HepG2 (cell line): ENCODE measurements around the gene ZNF865. TPM values are rescaled to one million over a fixed set of nuclear protein-coding genes. Genes with fewer than 3 reads are reported as not detected.

Source experiments
- ATAC-seq: fragments of 200-7000 bp; cut with Tn5 transposase; 3 replicates; pipeline ENCODE4 v1.9.1; 2020; ENCODE audit warnings: mild to moderate bottlenecking, moderate library complexity
- BruUV-seq: library from RNA; stranded (reverse); fragments of 400-500 nt; replicated peaks from 2 replicates; lab custom pipeline; 2021; lab: Mats Ljungman, UMichigan
- CTCF ChIA-PET: fragments of 300-600 bp; formaldehyde crosslinking; extraction: SDS; loops from one replicate; lab custom pipeline; 2021; ENCODE audit warnings: low total read pairs, inconsistent platforms, low intra/inter-chr PET ratio; lab: Yijun Ruan, JAX
- POLR2A ChIA-PET: fragments of 350-600 bp; sonication (Branson Sonifier 250); formaldehyde crosslinking; loops from one replicate; lab custom pipeline; 2020; ENCODE audit warnings: antibody characterized with exemption, inconsistent platforms; lab: Yijun Ruan, JAX
- DNase-seq: peaks from one replicate; pipeline ENCODE4 v3.0.0-alpha.2; 2015; ENCODE audit warnings: low spot score
- FAIRE-seq: peaks from 3 replicates; lab custom pipeline; 2011; peaks lifted over from hg19 to GRCh38; lab: Jason Lieb, UNC
- H2AFZ ChIP-seq: one replicate; pipeline ENCODE4 v1.6.1; 2011; ENCODE audit warnings: low read length, inconsistent platforms
- H3K27ac ChIP-seq: fragments of 300-600 bp; 3 replicates; pipeline ENCODE4 v1.8.0; 2011; ENCODE audit warnings: mixed run types, mild to moderate bottlenecking, mixed read lengths, low read length, inconsistent platforms; ENCODE audit not compliant: insufficient read depth; ENCODE audit errors: extremely low read length
- H3K27me3 ChIP-seq, 2 experiments: fragments of 200-600 bp in 1 of 2; 2 replicates in 1 of 2; 3 replicates in 1 of 2; pipeline versions ENCODE4 v1.6.0 to v1.8.0; 2011; ENCODE audit warnings: low read length in 2 of 2, mild to moderate bottlenecking in 2 of 2, moderate library complexity in 2 of 2, inconsistent platforms in 1 of 2; ENCODE audit not compliant: insufficient read depth in 2 of 2, control insufficient read depth in 1 of 2
- H3K36me3 ChIP-seq, 2 experiments: fragments of 200-600 bp in 1 of 2; replicated peaks in 1 of 2; 2 replicates in 1 of 2; 3 replicates in 1 of 2; pipeline versions ENCODE4 v1.5.1 to v1.8.0; 2011; ENCODE audit warnings: low read length in 2 of 2, inconsistent platforms in 1 of 2; ENCODE audit not compliant: insufficient read depth in 2 of 2, control insufficient read depth in 1 of 2
- H3K4me1 ChIP-seq: 2 replicates; pipeline ENCODE4 v1.5.1; 2012; ENCODE audit warnings: low read length, inconsistent platforms; ENCODE audit not compliant: insufficient read depth
- H3K4me2 ChIP-seq: 2 replicates; pipeline ENCODE4 v1.6.0; 2011; ENCODE audit warnings: low read depth, low read length, inconsistent platforms
- H3K4me3 ChIP-seq, 3 experiments: fragments of 200-600 bp in 1 of 3; sonication (generic), shearing (Covaris generic) in 1 of 3; replicated peaks in 1 of 3; 2 replicates each; pipeline ENCODE4 v1.5.1; 2011 to 2016; ENCODE audit warnings: low read length in 3 of 3, inconsistent platforms in 2 of 3, low read depth in 2 of 3, mild to moderate bottlenecking in 2 of 3, control low read depth in 1 of 3, mixed read lengths in 1 of 3; ENCODE audit not compliant: insufficient read depth in 1 of 3
- H3K79me2 ChIP-seq: one replicate; pipeline ENCODE4 v1.6.1; 2011; ENCODE audit warnings: low read length, inconsistent platforms; ENCODE audit not compliant: insufficient read depth
- H3K9ac ChIP-seq: 2 replicates; pipeline ENCODE4 v1.6.0; 2011; ENCODE audit warnings: mild to moderate bottlenecking, low read depth, low read length, inconsistent platforms; ENCODE audit not compliant: insufficient read depth
- H3K9me3 ChIP-seq: 2 replicates; pipeline ENCODE4 v1.5.1; 2012; ENCODE audit warnings: mild to moderate bottlenecking, low read length
- H4K20me1 ChIP-seq: 2 replicates; pipeline ENCODE4 v1.6.0; 2011; ENCODE audit warnings: inconsistent platforms, mild to moderate bottlenecking, low read length, moderate library complexity; ENCODE audit not compliant: insufficient read depth
- CEBPB ChIP-seq: IDR thresholded peaks from 2 replicates; pipeline ENCODE4 v1.6.1; 2011; ENCODE audit warnings: low read depth, low read length, improper control_type of control experiment, borderline replicate concordance
- MED8 ChIP-seq: sonication (generic); formaldehyde crosslinking; IDR thresholded peaks from 2 replicates; pipeline ENCODE4 v1.8.1; 2023; ENCODE audit warnings: mild to moderate bottlenecking, missing genetic modification reagents; ENCODE audit not compliant: insufficient replicate concordance
- MTERF4 ChIP-seq: sonication (generic); formaldehyde crosslinking; IDR thresholded peaks from 2 replicates; pipeline ENCODE4 v1.8.0; 2023; ENCODE audit warnings: mild to moderate bottlenecking, missing genetic modification reagents
- NFIB ChIP-seq: sonication (generic); formaldehyde crosslinking; IDR thresholded peaks from 2 replicates; pipeline ENCODE4 v1.9.0; 2021; ENCODE audit warnings: missing genetic modification reagents, mild to moderate bottlenecking, borderline replicate concordance
- NKX3-1 ChIP-seq: sonication (generic); formaldehyde crosslinking; IDR thresholded peaks from 2 replicates; pipeline ENCODE4 v1.5.0; 2020; ENCODE audit warnings: missing genetic modification reagents
- THAP8 ChIP-seq: sonication (generic); formaldehyde crosslinking; IDR thresholded peaks from 2 replicates; pipeline ENCODE4 v1.5.1; 2020; ENCODE audit warnings: missing genetic modification reagents, mild to moderate bottlenecking, borderline replicate concordance
- TMF1 ChIP-seq: sonication (generic); formaldehyde crosslinking; IDR thresholded peaks from 2 replicates; pipeline ENCODE4 v1.8.1; 2022; ENCODE audit warnings: low read depth, missing genetic modification reagents
- ZBTB7A ChIP-seq: sonication (generic); formaldehyde crosslinking; IDR thresholded peaks from 2 replicates; pipeline ENCODE4 v1.8.0; 2022; ENCODE audit warnings: mild to moderate bottlenecking, missing genetic modification reagents
- ZKSCAN8 ChIP-seq: IDR thresholded peaks from 2 replicates; pipeline ENCODE4 v1.6.1; 2016; ENCODE audit warnings: borderline replicate concordance, missing genetic modification reagents, missing compliant biosample characterization
- ZNF205 ChIP-seq: IDR thresholded peaks from 2 replicates; pipeline ENCODE4 v1.6.1; 2018; ENCODE audit warnings: missing biosample characterization, missing genetic modification reagents
- ZNF234 ChIP-seq: sonication (generic); formaldehyde crosslinking; conservative IDR thresholded peaks from 2 replicates; pipeline ENCODE4 v1.5.1; 2020; ENCODE audit warnings: mild to moderate bottlenecking, missing genetic modification reagents
- ZNF414 ChIP-seq: sonication (generic); formaldehyde crosslinking; IDR thresholded peaks from 2 replicates; pipeline ENCODE4 v1.5.0; 2020; ENCODE audit warnings: missing genetic modification reagents
- ZNF589 ChIP-seq: sonication (generic); formaldehyde crosslinking; conservative IDR thresholded peaks from 2 replicates; pipeline ENCODE4 v1.8.0; 2022; ENCODE audit warnings: mild to moderate bottlenecking, moderate library complexity, missing genetic modification reagents
- ZNF703 ChIP-seq: sonication (generic); formaldehyde crosslinking; IDR thresholded peaks from 2 replicates; pipeline ENCODE4 v1.5.1; 2020; ENCODE audit warnings: missing genetic modification reagents, mild to moderate bottlenecking, moderate library complexity, borderline replicate concordance
- ZNF724P ChIP-seq: sonication (generic); formaldehyde crosslinking; IDR thresholded peaks from 2 replicates; pipeline ENCODE4 v1.8.0; 2022; ENCODE audit warnings: missing genetic modification reagents, borderline replicate concordance
- ZSCAN25 ChIP-seq: sonication (generic); formaldehyde crosslinking; IDR thresholded peaks from 2 replicates; pipeline ENCODE4 v1.8.0; 2022; ENCODE audit warnings: mild to moderate bottlenecking, missing genetic modification reagents
- WGBS: methylation state at CpG from one replicate; pipeline ENCODE4 v1.1.6; 2017; ENCODE audit warnings: low lambda C conversion rate; 5-methylcytosine and 5-hydroxymethylcytosine counted together
- in situ Hi-C: cut with HindIII; loops from 2 replicates; pipeline ENCODE4 v1.10.0; 2017; ENCODE audit warnings: low pct_unique_long_range_greater_than_20kb; ENCODE audit not compliant: extremely low pct_ligation_motif_present
- intact Hi-C: fragments of 100-400 bp; cut with micrococcal nuclease; formaldehyde crosslinking; loops from one replicate; pipeline ENCODE4 v1.10.0; 2022; ENCODE audit not compliant: unreplicated experiment
- polyA plus RNA-seq, 8 experiments: library from polyadenylated mRNA; depleted of rRNA in 3 of 8; stranded (reverse) in 7 of 8; unstranded in 1 of 8; fragments of >200 nt; fragmentation: Illumina TruSeq in 4 of 8; extraction: Trizol in 4 of 8; gene quantifications; 2 replicates each; pipeline versions ENCODE4 v1.2.1 to v1.2.3, GENCODE V29; 2011 to 2016; ENCODE audit warnings: low read depth in 4 of 8, missing spikeins in 1 of 8, mixed read lengths in 1 of 8; ENCODE audit not compliant: insufficient read depth in 1 of 8
- total RNA-seq, 5 experiments: library from RNA; depleted of rRNA; stranded (reverse); fragments of >200 nt; fragmentation: Illumina TruSeq; extraction: Trizol; gene quantifications; 2 replicates each; pipeline ENCODE4 v1.2.3, GENCODE V29; 2016; ENCODE audit warnings: low read depth in 1 of 5

Gene ZNF865
- total and polyA plus RNA-seq, 2 of the 13 experiments (the other 11 are each of a cell fraction or from before 2014, with no cell fraction given), result 0.93 to 1.0 TPM

GRCh38 chr19:55559684-55560083 is 45.8 kb upstream of the ZNF865 start (continued):
- TF ChIP-seq ZNF724P (CRISPR knock-in tag), result no peak

GRCh38 chr19:55563261-55563690 is 42.2 kb upstream of the ZNF865 start:
- no TSS peak for BruUV-seq
- no peak for DNase-seq
- WGBS, result 25% methylated on average over 12 of the region's 12 CpGs
- Histone ChIP-seq H3K9me3 (no peaks in the 10 kb centered on the region), H3K9ac (no peak overlapping the region)
- TF ChIP-seq ZNF205 (CRISPR knock-in tag) (no peak), ZNF414 (CRISPR knock-in tag) (no peak), ZKSCAN8 (CRISPR knock-in tag) (no peak)
- TF ChIP-seq, all 625 proteins: peak for 0
- no peak overlapping the region for H3K4me3 ChIP-seq
- intact Hi-C loops, result no loop called here
- H3K4me1 ChIP-seq, result peaks cover 16% of the 10 kb centered on the region
- no peaks in the 10 kb centered on the region for H3K36me3 ChIP-seq
- FAIRE-seq (no peak), ATAC-seq (peak; percentile 54)
- peaks cover 0 to 5% of the 10 kb centered on the region in 2 experiments; a peak in 2 of 5 replicates for H3K27me3 ChIP-seq
- ChIA-PET POLR2A (no interaction called here), CTCF (no interaction called here)
- H4K20me1 ChIP-seq, result no peaks in the 10 kb centered on the region
- H2AFZ ChIP-seq, result no peak overlapping the region
- H3K4me2 ChIP-seq, result peak overlapping the region; percentile 29; the same call in 1 of the 2 replicates
- no peaks in the 10 kb centered on the region for H3K79me2 ChIP-seq
- in situ Hi-C loops, result no loop called here
- no peak overlapping the region for H3K27ac ChIP-seq

- Histone ChIP-seq H3K36me3 (no peaks in the 10 kb centered on the region), H3K27ac (no peak overlapping the region), H3K27me3 (peaks cover 0 to 5% of the 10 kb centered on the region in 2 experiments; a peak in 2 of 5 replicates), H3K4me3 (no peak overlapping the region), H3K9me3 (no peaks in the 10 kb centered on the region), H3K79me2 (no peaks in the 10 kb centered on the region), H2AFZ (no peak overlapping the region), H4K20me1 (no peaks in the 10 kb centered on the region), H3K4me2 (no peak overlapping the region), H3K9ac (no peak overlapping the region), H3K4me1 (peaks cover 16% of the 10 kb centered on the region)
- CTCF ChIA-PET, result no interaction called here
- FAIRE-seq (no peak), ATAC-seq (no peak), DNase-seq (no peak)
- no TSS peak for BruUV-seq
- WGBS, result 15% methylated on average over 9 of the region's 9 CpGs
- in situ Hi-C loops, result no loop called here
- POLR2A ChIA-PET, result interaction anchor here (1.3 kb wide), 1 partner anchor 32 kb away, joined by 3 read pairs; the partner anchor contains the start of gene FIZ1
- intact Hi-C loops, result no loop called here
- no peak for TF ChIP-seq TMF1 (CRISPR knock-in tag)
- no peak for TF ChIP-seq ZNF234
- no peak for TF ChIP-seq ZNF589 (CRISPR knock-in tag)
- TF ChIP-seq ZSCAN25 (CRISPR knock-in tag), result no peak
- TF ChIP-seq NKX3-1 (CRISPR knock-in tag), result no peak
- TF ChIP-seq MED8 (CRISPR knock-in tag), result no peak
- TF ChIP-seq NFIB (CRISPR knock-in tag), result no peak
- no peak for TF ChIP-seq MTERF4 (CRISPR knock-in tag)
- no peak for TF ChIP-seq ZNF703 (CRISPR knock-in tag)
- TF ChIP-seq THAP8, result no peak
- TF ChIP-seq CEBPB, result no peak
- TF ChIP-seq ZBTB7A (CRISPR knock-in tag), result no peak
Measured at GRCh38 chr19:55566823-55567222, 38.6 kb upstream of the ZNF865 start.
